Erythroblast (primary cell): ENCODE results near the gene RSPH10B.
"Not testable (repeated sequence)": the region's sequence is repeated elsewhere in the genome, so short reads cannot be mapped to it uniquely, and the experiment has no call there.

Experiments
- GATA1 ChIP-seq: IDR thresholded peaks from 2 replicates; pipeline ENCODE4 v1.6.1; 2011; ENCODE audit warnings: low read depth, mild to moderate bottlenecking, control low read depth, low read length, moderate library complexity
- POLR2A ChIP-seq: IDR thresholded peaks from 2 replicates; pipeline ENCODE4 v1.6.1; 2011; ENCODE audit warnings: mild to moderate bottlenecking, low read length

DNA sequence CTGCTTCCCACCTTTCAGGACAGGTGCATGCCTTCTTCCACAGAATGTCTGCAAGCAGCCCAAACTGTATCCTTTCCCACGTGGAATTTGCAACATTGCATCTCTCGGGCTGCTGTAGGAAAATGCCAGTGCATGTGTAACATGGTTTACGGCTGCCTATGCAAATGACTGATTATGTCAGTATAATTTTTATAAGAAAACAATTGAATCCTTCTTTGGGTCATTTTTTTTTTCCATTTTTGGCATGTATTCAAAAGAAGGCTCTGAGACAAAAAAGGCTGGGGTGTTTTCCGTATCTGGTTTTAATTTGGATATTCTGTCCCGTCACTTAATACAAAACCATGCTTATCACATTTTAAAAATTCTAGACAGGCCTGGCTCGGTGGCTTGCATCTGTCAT, 90.4 kb downstream of the RSPH10B start:
- TF ChIP-seq POLR2A, GATA1: not testable (repeated sequence)
